HG03521 (cell line): ENCODE results near the gene MEN1.

Experiments
- ATAC-seq: cut with Tn5 transposase; IDR thresholded peaks from one replicate; pipeline ENCODE4 v1.9.1; 2021; ENCODE audit warnings: mild to moderate bottlenecking, moderate library complexity; ENCODE audit not compliant: unreplicated experiment

MEN1 gene

GRCh38 chr11:64810271-64810890, at the start of gene MEN1:
TSS of gene MEN1 (minus strand) at chr11:64810551. CDS start at chr11:64810109, 442 bp downstream.
- ATAC-seq, result peak; percentile 64

- ATAC-seq, result peak; percentile 72
Measured at GRCh38 chr11:64859542-64860414, 49.4 kb upstream of the MEN1 start.

- peak; percentile 12 for ATAC-seq
Measured at GRCh38 chr11:64858467-64859263, 48.3 kb upstream of the MEN1 start.

GRCh38 chr11:64857485-64857884, 47.1 kb upstream of the MEN1 start:
- ATAC-seq, result no peak

GRCh38 chr11:64856382-64857227, 46.3 kb upstream of the MEN1 start:
- ATAC-seq, result no peak

- ATAC-seq, result no peak
Measured at GRCh38 chr11:64855596-64856304, 45.4 kb upstream of the MEN1 start.

GRCh38 chr11:64854534-64855502, 44.5 kb upstream of the MEN1 start:
- no peak for ATAC-seq

GRCh38 chr11:64854157-64854533, 43.8 kb upstream of the MEN1 start:
- no peak for ATAC-seq

- no peak for ATAC-seq
Measured at GRCh38 chr11:64853709-64854108, 43.4 kb upstream of the MEN1 start.

GRCh38 chr11:64852804-64853509, 42.6 kb upstream of the MEN1 start:
- ATAC-seq, result no peak

GRCh38 chr11:64851831-64852351, 41.5 kb upstream of the MEN1 start:
- ATAC-seq, result no peak

- ATAC-seq, result peak; percentile 61
Measured at GRCh38 chr11:64850979-64851567, 40.7 kb upstream of the MEN1 start.

- ATAC-seq, result no peak
Measured at GRCh38 chr11:64849598-64850356, 39.4 kb upstream of the MEN1 start.

GRCh38 chr11:64848826-64849597, 38.7 kb upstream of the MEN1 start:
- ATAC-seq, result no peak

GRCh38 chr11:64848214-64848825, 38.0 kb upstream of the MEN1 start:
- ATAC-seq, result no peak
